Myocyte (in vitro differentiated cells): ENCODE results near the gene LYZ. TPM values are rescaled to one million over a fixed set of nuclear protein-coding genes. Genes with fewer than 3 reads are reported as not detected.
"Not testable (repeated sequence)": the region's sequence is repeated elsewhere in the genome, so short reads cannot be mapped to it uniquely, and the experiment has no call there.

ENCODE experiments used
- DNase-seq: peaks from one replicate; pipeline ENCODE4 v3.0.0-alpha.2; 2012; ENCODE audit warnings: low read depth
- polyA plus RNA-seq: library from polyadenylated mRNA; unstranded; fragments of >200 nt; gene quantifications from one replicate; pipeline ENCODE4 v1.2.1, GENCODE V29; 2012; ENCODE audit warnings: missing spikeins
- total RNA-seq: library from RNA; depleted of rRNA; stranded (reverse); fragments of >200 nt; gene quantifications from 2 replicates; pipeline ENCODE4 v1.2.3, GENCODE V29; 2014

Gene LYZ
- total RNA-seq: not detected in 2 replicates
- polyA plus RNA-seq: not detected

- DNase-seq: no peak
Measured at GRCh38 chr12:69348162-69348938, at the start of gene LYZ. Gene LYZ (plus strand): TSS chr12:69348381. CDS start chr12:69348409, 28 bp downstream.

DNA sequence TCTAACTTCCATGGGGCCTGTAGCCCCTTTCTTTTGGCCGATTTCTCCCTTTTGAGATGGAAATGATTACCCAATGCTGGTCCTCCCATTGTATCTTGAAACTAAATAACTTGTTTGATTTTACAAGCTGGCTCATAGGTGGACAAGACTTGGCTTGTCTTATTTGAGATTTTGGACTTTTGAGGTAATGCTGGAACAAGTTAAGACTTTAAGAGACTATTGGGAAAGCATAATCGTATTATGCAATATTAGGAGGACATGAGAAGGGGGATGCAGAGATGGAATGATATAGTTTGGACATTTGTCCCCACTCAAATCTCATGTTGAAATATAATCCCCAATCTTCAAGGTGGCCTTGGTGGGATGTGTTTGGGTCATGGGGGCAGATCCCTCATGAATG is 49.2 kb upstream of the LYZ start:
- DNase-seq: no peak

- DNase-seq: no peak
Measured at GRCh38 chr12:69304284-69304683, 43.9 kb upstream of the LYZ start.

DNA sequence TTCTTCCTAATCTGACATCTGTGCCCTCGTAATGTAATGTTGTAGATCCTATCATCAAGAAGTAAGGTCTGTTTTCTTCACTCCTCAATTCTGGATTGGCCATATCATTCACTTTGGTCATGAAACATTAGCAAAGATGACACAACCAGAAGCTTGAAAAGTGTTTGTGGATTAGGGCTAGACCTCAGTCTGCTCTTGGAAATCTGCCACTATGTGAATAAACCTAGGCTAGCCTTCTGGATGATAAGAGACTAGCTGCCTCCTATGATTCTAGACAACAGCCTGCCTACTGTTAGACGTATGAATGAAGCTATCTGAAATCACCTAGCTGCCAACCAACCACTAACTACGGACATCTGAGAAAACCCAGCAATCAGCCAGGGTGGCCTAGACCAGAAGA is 38.7 kb upstream of the LYZ start:
- DNase-seq: no peak

GRCh38 chr12:69313209-69313608 is 35.0 kb upstream of the LYZ start:
- DNase-seq: no peak

DNA sequence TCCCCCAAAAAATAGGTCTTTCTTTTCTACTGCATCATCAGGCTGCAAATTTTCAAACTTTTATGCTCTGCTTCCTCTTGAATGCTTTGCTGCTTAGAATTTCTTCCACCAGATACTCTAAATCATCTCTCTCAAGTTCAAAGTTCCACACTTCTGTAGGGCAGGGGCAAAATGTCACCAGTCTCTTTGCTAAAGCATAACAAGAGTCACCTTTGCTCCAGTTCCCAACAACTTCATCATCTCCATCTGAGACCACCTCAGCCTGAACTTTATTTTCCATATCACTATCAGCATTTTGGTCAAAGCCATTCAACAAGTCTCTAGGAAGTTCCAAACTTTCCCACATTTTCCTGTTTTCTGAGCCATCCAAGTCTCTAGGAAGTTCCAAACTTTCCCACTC is 31.4 kb upstream of the LYZ start:
- not testable (repeated sequence) for DNase-seq

- not testable (repeated sequence) for DNase-seq
Measured at GRCh38 chr12:69317233-69317632, 30.9 kb upstream of the LYZ start.

GRCh38 chr12:69318225-69318624 is 30.0 kb upstream of the LYZ start:
- no peak for DNase-seq

DNA sequence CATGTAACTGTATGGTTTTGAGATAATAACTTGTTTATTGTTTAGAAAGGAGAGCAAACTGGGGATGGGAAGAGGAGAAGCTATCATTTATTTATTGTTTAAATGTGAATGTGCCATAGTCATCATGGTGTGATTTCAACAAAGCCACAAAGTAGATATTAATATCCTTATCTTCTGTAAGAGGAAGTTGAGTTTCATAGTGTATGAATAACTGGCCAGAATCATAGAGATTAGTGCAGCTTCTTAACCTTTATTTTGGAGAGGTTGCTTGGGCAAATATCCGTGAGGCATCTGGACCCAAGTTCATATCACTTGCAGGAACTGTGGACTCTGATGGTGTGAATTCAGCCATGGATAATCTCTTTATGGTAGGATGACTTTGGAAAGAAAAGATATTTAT is 26.8 kb upstream of the LYZ start:
- no peak for DNase-seq

- DNase-seq: no peak
Measured at GRCh38 chr12:69324797-69325466, 23.2 kb upstream of the LYZ start.

- DNase-seq: no peak
Measured at GRCh38 chr12:69328426-69328825, 19.8 kb upstream of the LYZ start.

GRCh38 chr12:69329669-69330428 is 18.3 kb upstream of the LYZ start:
- no peak for DNase-seq

DNA sequence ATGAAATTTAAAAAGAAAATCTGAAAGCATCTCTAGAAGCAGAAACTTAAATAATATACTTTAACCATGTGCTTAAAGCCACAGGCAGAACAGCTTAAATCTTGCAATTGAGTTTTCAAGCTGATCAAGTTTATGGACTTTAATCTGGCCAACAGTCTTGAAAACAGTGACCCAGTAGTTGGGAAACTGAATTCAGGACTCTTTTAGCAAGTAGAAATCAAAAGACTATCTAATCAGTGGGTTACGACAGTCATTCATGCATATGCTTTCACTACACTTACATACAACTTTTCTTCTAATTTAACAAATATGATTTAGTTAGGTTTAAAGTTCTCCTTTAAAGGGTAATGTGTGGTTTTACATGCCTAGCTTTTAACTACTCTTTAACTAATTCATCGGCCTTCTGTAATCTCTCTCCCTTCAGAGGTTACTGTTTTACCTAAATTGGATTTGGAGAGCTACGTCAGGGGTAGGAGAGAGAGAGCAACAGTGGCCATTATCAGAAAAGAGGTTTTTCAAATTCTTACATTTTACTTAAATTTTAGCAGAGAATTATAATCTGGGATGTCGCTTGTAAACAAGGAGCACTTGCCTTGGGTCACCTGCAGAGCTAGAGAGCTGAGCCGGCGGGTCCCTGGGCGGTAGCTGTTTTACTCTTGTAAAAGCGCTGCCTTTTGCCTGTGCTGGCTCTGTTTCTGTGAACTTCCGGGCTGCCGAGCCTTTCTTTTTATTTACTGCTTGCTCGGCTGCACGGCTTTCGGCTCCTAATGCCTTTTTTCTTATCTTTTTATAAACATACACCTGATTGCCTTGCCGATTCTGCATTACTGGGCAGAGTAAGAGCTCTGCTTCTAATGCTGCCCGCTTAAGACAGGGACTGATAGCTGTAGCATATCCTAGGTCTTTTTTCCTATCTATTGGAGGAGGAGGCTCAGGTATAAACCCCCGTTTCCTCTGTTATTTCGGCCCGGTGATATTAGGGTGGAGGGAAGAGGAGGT is 17.4 kb upstream of the LYZ start:
- no peak for DNase-seq

DNA sequence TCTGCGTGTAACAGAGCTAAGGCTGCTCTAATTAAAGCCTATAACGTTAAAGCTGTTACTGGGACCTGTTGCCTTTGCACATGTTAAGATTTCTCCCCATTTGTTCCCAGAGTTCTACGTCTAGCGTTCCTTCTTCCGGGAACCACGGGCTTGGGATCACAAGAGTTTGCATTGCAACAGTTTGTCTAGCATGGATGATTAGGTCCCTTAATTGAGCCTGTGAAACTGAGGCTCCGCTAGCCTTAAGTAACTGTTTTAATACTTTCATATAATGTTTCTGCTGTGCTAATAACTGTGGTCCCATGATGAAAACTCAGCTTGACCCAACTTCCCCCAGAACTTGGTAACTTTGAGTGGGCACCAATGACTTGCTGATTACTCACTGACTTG is 16.7 kb upstream of the LYZ start:
- no peak for DNase-seq

- no peak for DNase-seq
Measured at GRCh38 chr12:69331909-69332684, 16.1 kb upstream of the LYZ start.

DNA sequence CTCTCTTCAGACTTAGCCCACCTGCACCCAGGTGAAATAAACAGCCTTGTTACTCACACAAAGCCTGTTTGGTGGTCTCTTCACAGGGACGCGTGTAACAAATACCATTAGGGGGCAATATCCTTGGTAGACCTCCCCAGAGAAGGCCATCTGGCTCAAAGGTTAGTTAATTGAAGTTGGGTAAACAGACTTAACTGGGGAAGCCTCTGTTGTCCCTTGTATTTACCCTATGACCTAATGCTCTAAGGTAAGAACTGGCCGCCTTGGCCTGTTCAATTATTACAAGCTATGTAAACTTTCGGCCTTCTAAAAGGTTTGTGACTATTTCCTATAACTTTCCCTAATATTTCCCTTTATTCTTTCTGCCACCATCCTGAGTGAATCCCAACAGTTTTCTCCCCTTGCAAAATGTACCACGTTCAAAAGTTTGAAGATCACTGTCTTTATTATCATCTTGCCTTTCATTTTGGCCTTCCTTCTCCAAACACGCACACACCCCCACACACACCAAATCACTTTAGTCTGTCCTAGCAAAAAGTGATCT is 15.3 kb upstream of the LYZ start:
- DNase-seq: no peak

- DNase-seq: no peak
Measured at GRCh38 chr12:69334158-69334557, 14.0 kb upstream of the LYZ start.

DNA sequence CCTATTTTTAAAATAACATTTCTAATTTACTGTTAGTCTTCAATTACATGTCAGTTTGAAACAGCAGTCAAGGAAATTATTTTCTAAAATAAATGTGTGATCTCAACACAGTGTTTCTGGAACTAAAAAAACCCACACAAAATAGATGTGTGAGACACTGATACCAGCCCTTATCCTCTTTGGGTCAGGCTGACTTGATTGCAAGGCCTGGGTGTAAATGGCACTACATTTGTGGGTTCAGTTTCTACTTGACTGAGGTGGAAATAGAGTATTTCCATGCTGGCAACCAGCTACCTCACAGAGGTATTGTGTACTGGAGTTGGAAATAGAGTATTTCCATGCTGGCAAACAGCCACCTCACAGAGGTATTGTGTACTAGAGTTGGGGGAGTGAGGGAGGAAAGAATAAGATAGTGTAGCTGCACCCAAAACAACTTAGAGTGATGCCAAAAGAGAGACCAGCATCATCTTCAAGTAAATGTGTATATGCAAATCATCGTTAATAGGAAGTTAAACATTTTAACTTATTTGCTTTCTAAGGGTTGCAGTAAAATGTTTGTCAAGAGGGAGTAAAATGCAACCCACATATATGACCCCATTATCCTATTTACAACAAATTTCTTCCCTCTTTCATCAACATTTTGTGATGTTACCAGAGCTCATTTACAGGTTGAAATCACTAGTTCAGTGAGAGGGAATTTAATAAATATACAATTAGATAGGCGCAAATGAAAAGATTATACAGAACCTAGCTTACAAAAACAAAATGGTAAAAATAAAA is 10.7 kb upstream of the LYZ start:
- no peak for DNase-seq
